GM12878 (cell line): Measurements from ENCODE around the gene TBC1D1. TPM values are rescaled to one million over a fixed set of nuclear protein-coding genes. Genes with fewer than 3 reads are reported as not detected.

Source experiments
- ATAC-seq: fragments of 200-7000 bp; cut with Tn5 transposase; 3 replicates; pipeline ENCODE4 v1.9.1; 2020; ENCODE audit warnings: mild to moderate bottlenecking, moderate library complexity
- BruUV-seq: library from RNA; stranded (reverse); fragments of 400-500 nt; replicated peaks from 2 replicates; lab custom pipeline; 2021; lab: Mats Ljungman, UMichigan
- CTCF ChIA-PET: fragments of 300-600 bp; sonication (Branson Sonifier 250); formaldehyde crosslinking; extraction: SDS; loops from one replicate; lab custom pipeline; 2021; ENCODE audit warnings: inconsistent platforms; lab: Yijun Ruan, JAX
- POLR2A ChIA-PET: fragments of 350-600 bp; formaldehyde crosslinking; extraction: SDS; loops from one replicate; lab custom pipeline; 2021; ENCODE audit warnings: inconsistent platforms; lab: Charles Lee
- RAD21 ChIA-PET: fragments of 300-600 bp; sonication (Branson Sonifier 250); formaldehyde crosslinking; loops from one replicate; lab custom pipeline; 2023; ENCODE audit warnings: antibody characterized with exemption; ENCODE audit not compliant: unreplicated experiment; lab: Charles Lee
- SMC1A ChIA-PET: fragments of 300-600 bp; sonication (Branson Sonifier 250); formaldehyde crosslinking; loops from one replicate; lab custom pipeline; 2023; ENCODE audit not compliant: unreplicated experiment, uncharacterized antibody; lab: Charles Lee
- DNase-seq: peaks from one replicate; pipeline ENCODE4 v3.0.0-alpha.2; 2011; ENCODE audit warnings: low read depth, low spot score
- FAIRE-seq: peaks from 3 replicates; lab custom pipeline; 2011; peaks lifted over from hg19 to GRCh38; lab: Jason Lieb, UNC
- H2AFZ ChIP-seq: 2 replicates; pipeline ENCODE4 v1.6.0; 2011; ENCODE audit warnings: low read depth, low read length, control low read depth; ENCODE audit not compliant: control insufficient read depth
- H3K27ac ChIP-seq: 2 replicates; pipeline ENCODE4 v1.5.1; 2011; ENCODE audit warnings: control low read depth; ENCODE audit not compliant: control insufficient read depth, insufficient read depth
- H3K27me3 ChIP-seq, 2 experiments: replicated peaks in 1 of 2; 2 replicates each; pipeline versions ENCODE4 v1.6.0 to v1.6.1; 2011; ENCODE audit warnings: low read length in 1 of 2; ENCODE audit not compliant: control insufficient read depth in 2 of 2, insufficient read depth in 2 of 2
- H3K36me3 ChIP-seq, 2 experiments: 2 replicates each; pipeline ENCODE4 v1.5.1; 2011; ENCODE audit warnings: low read length in 1 of 2; ENCODE audit not compliant: control insufficient read depth in 2 of 2, insufficient read depth in 2 of 2
- H3K4me1 ChIP-seq: 2 replicates; pipeline ENCODE4 v1.6.1; 2011; ENCODE audit warnings: mild to moderate bottlenecking, low read length, moderate library complexity, mixed read lengths; ENCODE audit not compliant: control insufficient read depth, insufficient read depth
- H3K4me2 ChIP-seq: 2 replicates; pipeline ENCODE4 v1.6.0; 2011; ENCODE audit warnings: control low read depth; ENCODE audit not compliant: control insufficient read depth, insufficient read depth
- H3K4me3 ChIP-seq: fragments of 200-600 bp; sonication (generic); 2 replicates; pipeline ENCODE4 v1.5.1; 2016
- H3K79me2 ChIP-seq: 2 replicates; pipeline ENCODE4 v1.6.0; 2011; ENCODE audit warnings: low read length; ENCODE audit not compliant: control insufficient read depth, insufficient read depth
- H3K9ac ChIP-seq: 2 replicates; pipeline ENCODE4 v1.8.0; 2011; ENCODE audit warnings: low read length, control low read depth, mixed read lengths; ENCODE audit not compliant: control insufficient read depth, insufficient read depth
- H3K9me3 ChIP-seq: replicated peaks from 3 replicates; pipeline ENCODE4 v1.5.1; 2011; ENCODE audit warnings: mild to moderate bottlenecking, low read length; ENCODE audit not compliant: control insufficient read depth, insufficient read depth
- H4K20me1 ChIP-seq: 2 replicates; pipeline ENCODE4 v1.6.0; 2011; ENCODE audit not compliant: control insufficient read depth, insufficient read depth
- BRCA1 ChIP-seq: IDR thresholded peaks from 2 replicates; pipeline ENCODE4 v1.6.1; 2011; ENCODE audit warnings: low read depth, low read length, improper control_type of control experiment
- DPF2 ChIP-seq: fragments of 450-650 bp; IDR thresholded peaks from 2 replicates; pipeline ENCODE4 v1.6.1; 2017; ENCODE audit warnings: mild to moderate bottlenecking
- E2F8 ChIP-seq: fragments of 450-650 bp; IDR thresholded peaks from 2 replicates; pipeline ENCODE4 v1.6.1; 2018; ENCODE audit warnings: mild to moderate bottlenecking, low read depth, moderate library complexity; ENCODE audit not compliant: partially characterized antibody
- EED ChIP-seq: sonication (generic); IDR thresholded peaks from 2 replicates; pipeline ENCODE4 v1.6.1; 2016; ENCODE audit warnings: antibody characterized with exemption, low read depth
- MTA2 ChIP-seq: fragments of 450-650 bp; IDR thresholded peaks from 2 replicates; pipeline ENCODE4 v1.6.1; 2016; ENCODE audit warnings: low read depth, mild to moderate bottlenecking, moderate library complexity
- NFIC ChIP-seq: IDR thresholded peaks from 2 replicates; pipeline ENCODE4 v1.6.1; 2012; ENCODE audit warnings: low read depth, mild to moderate bottlenecking, inconsistent platforms, low read length, moderate library complexity
- RB1 ChIP-seq: fragments of 450-650 bp; formaldehyde crosslinking; IDR thresholded peaks from 2 replicates; pipeline ENCODE4 v1.6.1; 2017; ENCODE audit warnings: mild to moderate bottlenecking, borderline replicate concordance
- RBBP5 ChIP-seq: fragments of 200-600 bp; sonication (generic); conservative IDR thresholded peaks from 2 replicates; pipeline ENCODE4 v1.6.1; 2016
- RFX5 ChIP-seq: IDR thresholded peaks from 2 replicates; pipeline ENCODE4 v1.6.1; 2011; ENCODE audit warnings: low read depth, low read length, improper control_type of control experiment
- STAT3 ChIP-seq: IDR thresholded peaks from 2 replicates; pipeline ENCODE4 v1.6.1; 2011; ENCODE audit warnings: low read depth, low read length, improper control_type of control experiment
- TCF12 ChIP-seq: IDR thresholded peaks from 2 replicates; pipeline ENCODE4 v1.6.1; 2011; ENCODE audit warnings: low read depth, mild to moderate bottlenecking, low read length
- TCF7 ChIP-seq: IDR thresholded peaks from 2 replicates; pipeline ENCODE4 v1.6.1; 2014; ENCODE audit warnings: antibody characterized with exemption, borderline replicate concordance
- ZBTB11 ChIP-seq: fragments of 450-650 bp; formaldehyde crosslinking; IDR thresholded peaks from 2 replicates; pipeline ENCODE4 v1.5.0; 2022; ENCODE audit warnings: mild to moderate bottlenecking, missing genetic modification characterization
- WGBS: methylation state at CpG from one replicate; pipeline ENCODE4 v1.1.6; 2016; ENCODE audit warnings: low lambda C conversion rate; ENCODE audit not compliant: insufficient replicate concordance, insufficient coverage; ENCODE audit errors: missing lambda C conversion rate; 5-methylcytosine and 5-hydroxymethylcytosine counted together
- in situ Hi-C: fragments of 300-500 bp; cut with MboI; formaldehyde crosslinking; loops from 9 replicates; pipeline ENCODE4 v1.14.3; 2018; ENCODE audit warnings: mixed read lengths
- intact Hi-C: fragments of 100-400 bp; cut with micrococcal nuclease; formaldehyde crosslinking; loops from one replicate; pipeline ENCODE4 v1.14.2; 2022; ENCODE audit not compliant: unreplicated experiment
- polyA plus RNA-seq, 11 experiments: library from polyadenylated mRNA; depleted of rRNA in 4 of 11; unstranded in 6 of 11; stranded (reverse) in 5 of 11; fragments of >200 nt; fragmentation: Nextera tagmentation in 4 of 11; fragmentation: Illumina TruSeq in 1 of 11; extraction: Ambion mirVana in 4 of 11; extraction: Trizol in 1 of 11; gene quantifications; 1 replicate in 1 of 11; 2 replicates in 10 of 11; pipeline versions ENCODE4 v1.2.1 to v1.2.3, GENCODE V29; 2011 to 2016; ENCODE audit warnings: inconsistent platforms in 2 of 11, missing spikeins in 2 of 11, low read depth in 1 of 11
- total RNA-seq, 4 experiments: library from RNA; depleted of rRNA in 3 of 4; stranded (reverse); fragments of >200 nt in 3 of 4; fragmentation: Illumina TruSeq in 1 of 4; extraction: Trizol in 1 of 4; gene quantifications; 2 replicates each; pipeline versions ENCODE4 v1.2.1 to v1.2.3, GENCODE V29; 2013 to 2021
- TF ChIP-seq, protein P1 (sequence below): IDR thresholded peaks from 2 replicates; pipeline ENCODE4 v1.6.1; 2011; ENCODE audit warnings: low read depth, low read length, improper control_type of control experiment, borderline replicate concordance

TBC1D1 gene
- total and polyA plus RNA-seq, 10 of the 15 experiments (the other 5 are each of a cell fraction or from before 2014, with no cell fraction given) = 5.3 to 102 (median 57.8) TPM

GRCh38 chr4:38151873-38152272 lies 261.0 kb downstream of the TBC1D1 start:
- Histone ChIP-seq H3K27ac (no peak overlapping the region), H3K4me1 (no peaks in the 10 kb centered on the region; the same call in 1 of the 2 replicates), H3K9ac (no peak overlapping the region), H3K27me3 (no peaks in the 10 kb centered on the region), H3K36me3 (no peaks in the 10 kb centered on the region), H3K79me2 (no peaks in the 10 kb centered on the region), H4K20me1 (no peaks in the 10 kb centered on the region), H3K9me3 (no peaks in the 10 kb centered on the region), H3K4me2 (no peak overlapping the region), H2AFZ (no peak overlapping the region), H3K4me3 (no peak overlapping the region)
- ATAC-seq = no peak
- CTCF ChIA-PET = interaction anchor here (1.5 kb wide), 1 partner anchor 83 kb away, joined by 4 read pairs; no protein-coding TSS in a partner anchor
- no TSS peak for BruUV-seq
- no peak for FAIRE-seq
- RAD21 ChIA-PET = interaction anchor here (1.0 to 1.3 kb wide), 3 partner anchors 9 to 28 kb away, joined by 3 read pairs; no protein-coding TSS in a partner anchor
- SMC1A ChIA-PET = interaction anchor here (1.0 to 2.0 kb wide), 4 partner anchors 9 to 652 kb away, joined by 3 to 7 read pairs (median 5); no protein-coding TSS in a partner anchor
- POLR2A ChIA-PET = interaction anchor here (1.1 kb wide), 1 partner anchor 25 kb away, joined by 4 read pairs; no protein-coding TSS in a partner anchor
- no peak for DNase-seq
- WGBS = 69% methylated on average over 6 of the region's 6 CpGs
- no peak for TF ChIP-seq NFIC
- TF ChIP-seq E2F8 = no peak
- TF ChIP-seq RFX5 = no peak
- no peak for TF ChIP-seq BRCA1
- no peak for TF ChIP-seq RBBP5
- TF ChIP-seq ZBTB11 (CRISPR knock-in tag) = no peak
- TF ChIP-seq, protein P1, sequence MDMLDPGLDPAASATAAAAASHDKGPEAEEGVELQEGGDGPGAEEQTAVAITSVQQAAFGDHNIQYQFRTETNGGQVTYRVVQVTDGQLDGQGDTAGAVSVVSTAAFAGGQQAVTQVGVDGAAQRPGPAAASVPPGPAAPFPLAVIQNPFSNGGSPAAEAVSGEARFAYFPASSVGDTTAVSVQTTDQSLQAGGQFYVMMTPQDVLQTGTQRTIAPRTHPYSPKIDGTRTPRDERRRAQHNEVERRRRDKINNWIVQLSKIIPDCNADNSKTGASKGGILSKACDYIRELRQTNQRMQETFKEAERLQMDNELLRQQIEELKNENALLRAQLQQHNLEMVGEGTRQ = no peak
- TF ChIP-seq MTA2 = no peak
- no peak for TF ChIP-seq TCF7
- no peak for TF ChIP-seq STAT3
- no peak for TF ChIP-seq TCF12
- no peak for TF ChIP-seq EED
- TF ChIP-seq DPF2 = no peak
- TF ChIP-seq RB1 = no peak
- intact Hi-C loops = no loop called here
- in situ Hi-C loops = no loop called here
